PC-9 (cell line): Measurements from ENCODE around the gene FAM167B.
"Not testable (repeated sequence)": the region's sequence is repeated elsewhere in the genome, so short reads cannot be mapped to it uniquely, and the experiment has no call there.

Experiments
- EZH2 ChIP-seq: fragments of 200-600 bp; sonication (generic); IDR thresholded peaks from 2 replicates; pipeline ENCODE4 v1.8.0; 2017; ENCODE audit warnings: antibody characterized with exemption, low read depth
- TF ChIP-seq, protein P1 (sequence below): fragments of 200-600 bp; sonication (generic); conservative IDR thresholded peaks from 2 replicates; pipeline ENCODE4 v1.6.1; 2017; ENCODE audit warnings: mixed run types, antibody characterized with exemption, mild to moderate bottlenecking, moderate library complexity

DNA sequence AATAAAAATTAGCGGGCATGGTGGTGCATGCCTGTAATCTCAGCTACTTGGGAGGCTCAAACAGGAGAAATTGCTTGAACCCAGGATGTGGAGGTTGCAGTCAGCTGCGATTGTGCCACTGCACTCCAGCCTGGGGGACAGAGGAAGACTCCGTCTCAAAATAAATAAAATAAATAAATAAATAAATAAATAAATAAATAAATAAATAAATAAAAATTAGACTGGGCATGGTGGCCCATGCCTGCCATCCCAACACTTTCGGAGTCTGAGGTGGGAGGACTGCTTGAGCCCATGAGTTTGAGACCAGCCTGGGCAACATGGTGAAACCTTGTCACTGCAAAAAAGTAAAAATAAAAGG, 16.2 kb downstream of the FAM167B start:
- TF ChIP-seq, protein P1, sequence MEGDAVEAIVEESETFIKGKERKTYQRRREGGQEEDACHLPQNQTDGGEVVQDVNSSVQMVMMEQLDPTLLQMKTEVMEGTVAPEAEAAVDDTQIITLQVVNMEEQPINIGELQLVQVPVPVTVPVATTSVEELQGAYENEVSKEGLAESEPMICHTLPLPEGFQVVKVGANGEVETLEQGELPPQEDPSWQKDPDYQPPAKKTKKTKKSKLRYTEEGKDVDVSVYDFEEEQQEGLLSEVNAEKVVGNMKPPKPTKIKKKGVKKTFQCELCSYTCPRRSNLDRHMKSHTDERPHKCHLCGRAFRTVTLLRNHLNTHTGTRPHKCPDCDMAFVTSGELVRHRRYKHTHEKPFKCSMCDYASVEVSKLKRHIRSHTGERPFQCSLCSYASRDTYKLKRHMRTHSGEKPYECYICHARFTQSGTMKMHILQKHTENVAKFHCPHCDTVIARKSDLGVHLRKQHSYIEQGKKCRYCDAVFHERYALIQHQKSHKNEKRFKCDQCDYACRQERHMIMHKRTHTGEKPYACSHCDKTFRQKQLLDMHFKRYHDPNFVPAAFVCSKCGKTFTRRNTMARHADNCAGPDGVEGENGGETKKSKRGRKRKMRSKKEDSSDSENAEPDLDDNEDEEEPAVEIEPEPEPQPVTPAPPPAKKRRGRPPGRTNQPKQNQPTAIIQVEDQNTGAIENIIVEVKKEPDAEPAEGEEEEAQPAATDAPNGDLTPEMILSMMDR = not testable (repeated sequence)
- TF ChIP-seq EZH2 = not testable (repeated sequence)
